GM08714 (cell line): ENCODE measurements around the gene IL21R.

Experiments
- H3K4me3 ChIP-seq: fragments of 200-500 bp; sonication (Bioruptor generic); 2 replicates; pipeline ENCODE4 v1.5.1; 2014; ENCODE audit warnings: mild to moderate bottlenecking, low read length, inconsistent platforms
- ZNF274 ChIP-seq: IDR thresholded peaks from 2 replicates; pipeline ENCODE4 v1.6.1; 2012; ENCODE audit warnings: mild to moderate bottlenecking, low read depth, low read length

Gene IL21R

GRCh38 chr16:27489906-27490305 lies 87.9 kb downstream of the IL21R start:
- H3K4me3 ChIP-seq, result no peak overlapping the region
- TF ChIP-seq ZNF274, result no peak

- no peak for TF ChIP-seq ZNF274
Measured at GRCh38 chr16:27491894-27492587, 90.1 kb downstream of the IL21R start.

DNA sequence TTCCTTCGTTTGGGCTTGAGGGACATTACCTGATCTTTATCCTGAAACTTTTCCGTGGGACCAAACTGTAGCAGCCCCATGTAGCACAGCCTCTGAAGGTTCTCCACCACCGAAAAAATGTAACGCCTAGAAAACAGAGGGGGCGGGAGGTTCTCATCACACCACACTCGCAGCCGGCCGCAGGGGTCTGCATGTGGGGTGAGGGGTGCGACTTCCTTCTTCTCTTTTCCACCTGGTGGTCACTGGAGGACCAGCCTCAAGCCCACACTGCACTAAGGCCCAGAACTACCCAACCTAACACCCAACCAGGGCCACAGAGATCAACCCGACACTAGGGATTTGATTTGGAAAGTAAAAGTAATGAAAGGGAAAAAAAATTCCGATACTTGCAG lies 90.6 kb downstream of the IL21R start:
- no peak for TF ChIP-seq ZNF274
- no peak overlapping the region for H3K4me3 ChIP-seq

More at GRCh38 chr16:27491894-27492587, 90.1 kb downstream of the IL21R start:
- H3K4me3 ChIP-seq, result no peak overlapping the region

DNA sequence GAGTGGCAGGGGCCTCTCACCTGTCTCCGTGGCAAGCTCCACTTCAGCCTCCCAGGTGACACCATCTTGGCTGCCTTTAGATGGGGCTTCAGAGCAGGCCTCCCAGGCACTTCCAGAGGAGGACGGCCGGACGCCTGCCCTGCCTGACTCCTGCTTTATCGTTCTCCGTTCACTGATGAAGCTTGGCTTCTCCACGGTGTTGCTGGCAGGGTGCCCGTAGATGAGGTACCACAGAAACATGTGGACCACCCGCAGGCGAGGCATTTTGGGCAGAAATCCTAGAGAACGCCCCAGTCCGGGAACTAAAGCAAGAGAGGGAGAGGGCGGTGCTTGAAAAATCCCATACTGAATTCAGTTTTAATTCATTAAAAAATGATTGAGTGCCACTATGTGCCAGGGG lies 93.2 kb downstream of the IL21R start:
- no peak for TF ChIP-seq ZNF274
- no peak overlapping the region for H3K4me3 ChIP-seq

GRCh38 chr16:27498031-27498825 lies 96.3 kb downstream of the IL21R start:
- TF ChIP-seq ZNF274, result no peak
- no peak overlapping the region for H3K4me3 ChIP-seq

DNA sequence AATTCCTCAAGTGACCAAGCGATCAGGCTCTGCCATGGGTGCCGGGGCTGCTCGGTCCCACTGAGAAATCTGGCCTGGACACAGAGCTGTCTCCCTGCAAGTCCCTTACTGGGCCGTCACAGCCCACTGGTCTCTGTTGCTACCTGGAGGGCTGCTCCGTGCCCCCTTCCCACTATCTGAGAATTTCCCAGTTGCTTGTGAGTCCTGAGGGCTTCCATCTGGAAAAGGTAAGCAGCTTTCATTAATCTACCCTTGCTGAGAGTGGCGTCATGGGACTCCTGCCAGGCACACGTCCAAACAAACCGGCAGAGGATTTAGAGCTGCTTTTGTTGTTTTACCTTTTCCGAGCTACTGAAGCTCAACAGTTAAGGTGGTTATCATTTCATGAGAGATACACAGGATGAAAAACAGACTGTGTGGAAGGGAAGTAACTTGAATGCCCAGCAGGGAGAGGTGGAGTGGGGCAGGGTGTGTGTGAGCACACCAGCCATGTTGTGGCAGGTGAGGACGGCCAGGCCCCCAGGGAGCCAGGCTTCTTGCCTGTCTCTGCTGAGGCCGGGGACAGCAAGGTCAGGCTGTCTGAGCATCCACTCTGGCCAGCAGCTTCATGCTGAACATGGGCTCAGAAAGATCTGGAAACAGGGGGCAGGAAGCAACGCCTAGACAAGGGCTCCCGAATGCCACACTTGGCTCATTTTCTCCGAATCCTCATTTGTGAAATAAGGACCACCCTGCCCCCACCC lies 97.1 kb downstream of the IL21R start:
- TF ChIP-seq ZNF274, result no peak
- no peak overlapping the region for H3K4me3 ChIP-seq

GRCh38 chr16:27499659-27500055 lies 97.7 kb downstream of the IL21R start:
- H3K4me3 ChIP-seq, result no peak overlapping the region
- TF ChIP-seq ZNF274, result no peak

- no peak for TF ChIP-seq ZNF274
- H3K4me3 ChIP-seq, result no peak overlapping the region
Measured at GRCh38 chr16:27500801-27501200, 98.8 kb downstream of the IL21R start.
